ENCODE results near the gene WDR49.

GRCh38 chr3:167451282-167451681 lies 202.5 kb downstream of the WDR49 start:
- no peak for TF ChIP-seq POLR2A (IDR thresholded peaks at IDR 0.05)
- TF ChIP-seq CTCF (IDR thresholded peaks at IDR 0.05): no peak

All from heart left ventricle (tissue), 13 donors.